Duodenal mucosa (tissue), 2 donors: ENCODE measurements around the gene MEX3A.
"Not testable (repeated sequence)": the region's sequence is repeated elsewhere in the genome, so short reads cannot be mapped to it uniquely, and the experiment has no call there.

Experiments used
- H3K27ac ChIP-seq: one replicate; pipeline ENCODE4 v1.7.0; 2013; ENCODE audit warnings: low read depth, low read length
- H3K27me3 ChIP-seq, 2 donors: one replicate each; pipeline ENCODE4 v1.7.0; 2013; ENCODE audit warnings: low read length in 2 of 2, control low read depth in 1 of 2; ENCODE audit not compliant: insufficient read depth in 2 of 2, control insufficient read depth in 1 of 2
- H3K36me3 ChIP-seq, 2 donors: one replicate each; pipeline ENCODE4 v1.7.0; 2013; ENCODE audit warnings: low read length in 2 of 2, control low read depth in 1 of 2; ENCODE audit not compliant: insufficient read depth in 2 of 2, control insufficient read depth in 1 of 2
- H3K4me1 ChIP-seq, 2 donors: one replicate each; pipeline ENCODE4 v1.7.0; 2013; ENCODE audit warnings: low read length in 2 of 2, control low read depth in 1 of 2; ENCODE audit not compliant: insufficient read depth in 2 of 2, control insufficient read depth in 1 of 2
- H3K4me3 ChIP-seq, 2 donors: one replicate each; pipeline ENCODE4 v1.7.0; 2013; ENCODE audit warnings: low read length in 2 of 2, low read depth in 1 of 2
- H3K9ac ChIP-seq, 2 donors: one replicate each; pipeline ENCODE4 v1.7.0; 2013; ENCODE audit warnings: low read length in 2 of 2, low read depth in 1 of 2
- H3K9me3 ChIP-seq, 2 donors: one replicate each; pipeline ENCODE4 v1.7.0; 2013; ENCODE audit warnings: low read length in 2 of 2, control low read depth in 1 of 2; ENCODE audit not compliant: control insufficient read depth in 1 of 2

Gene MEX3A

GRCh38 chr1:156124557-156125483 is 42.6 kb upstream of the MEX3A start:
- no peaks in the 10 kb centered on the region for H3K36me3 ChIP-seq
- H3K9ac ChIP-seq = peak overlapping the region; percentile 35 to 81
- peaks cover 90 to 98% of the 10 kb centered on the region in 2 donors for H3K4me1 ChIP-seq
- no peaks in the 10 kb centered on the region for H3K9me3 ChIP-seq
- no peaks in the 10 kb centered on the region for H3K27me3 ChIP-seq
- peak overlapping the region; percentile 77 for H3K27ac ChIP-seq
- peak overlapping the region in 1 of 2 donors; percentile 42 for H3K4me3 ChIP-seq

- peaks cover 83 to 96% of the 10 kb centered on the region in 2 donors for H3K4me1 ChIP-seq
These were observed 41.3 kb upstream of the MEX3A start for GRCh38 chr1:156123356-156124196.

DNA sequence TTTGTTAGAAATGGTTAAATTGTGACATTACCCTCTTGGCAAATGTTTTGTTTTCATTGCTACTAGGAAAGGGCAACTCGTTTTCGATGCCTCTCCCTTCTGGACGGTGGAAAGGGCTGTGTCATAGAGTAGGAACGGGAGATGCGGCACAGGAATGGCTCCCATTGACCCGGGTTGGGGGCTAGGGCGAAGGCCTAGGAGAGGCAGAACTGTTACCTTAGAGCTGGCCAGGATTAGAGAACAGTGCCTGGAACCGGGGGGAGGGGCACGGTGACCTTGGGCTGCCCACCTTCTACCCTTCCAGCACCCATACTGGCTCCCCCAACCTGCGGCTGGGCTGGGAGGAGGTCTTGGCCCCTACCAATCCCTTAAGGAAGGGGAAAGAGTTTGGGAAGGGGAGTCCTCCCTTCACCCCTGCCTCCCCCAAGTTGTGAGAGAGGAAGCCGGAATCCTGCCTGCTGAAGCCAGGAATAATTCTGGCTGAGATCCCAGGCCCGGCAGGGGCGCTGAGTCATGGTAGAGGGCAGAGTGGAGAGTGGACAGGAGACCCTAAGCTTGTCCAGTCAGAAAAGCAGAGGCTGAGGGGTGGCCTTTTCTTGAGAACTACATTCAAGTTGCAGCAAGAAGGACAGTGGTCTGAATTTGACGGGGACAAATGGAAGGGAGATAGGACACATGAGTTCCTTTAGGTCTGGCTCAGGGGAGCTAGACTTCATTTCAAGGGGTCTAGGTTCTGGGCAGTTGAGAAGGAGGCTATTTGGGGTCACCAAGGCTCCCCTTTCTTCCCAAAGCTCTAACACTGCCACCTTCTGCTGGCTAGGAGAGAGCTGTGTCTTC is 40.5 kb upstream of the MEX3A start:
- Histone ChIP-seq H3K9me3 (no peaks in the 10 kb centered on the region), H3K27me3 (no peaks in the 10 kb centered on the region), H3K4me3 (peak overlapping the region; percentile 34 to 55), H3K36me3 (no peaks in the 10 kb centered on the region), H3K4me1 (peaks cover 77 to 96% of the 10 kb centered on the region in 2 donors), H3K9ac (peak overlapping the region; percentile 56 to 81), H3K27ac (peak overlapping the region; percentile 93)

More at GRCh38 chr1:156123356-156124196, 41.3 kb upstream of the MEX3A start:
- Histone ChIP-seq H3K27ac (peak overlapping the region; percentile 93), H3K9me3 (no peaks in the 10 kb centered on the region), H3K4me3 (peak overlapping the region; percentile 37 to 55), H3K27me3 (no peaks in the 10 kb centered on the region), H3K36me3 (no peaks in the 10 kb centered on the region), H3K9ac (peak overlapping the region; percentile 56 to 81)

- H3K4me3 ChIP-seq = peak overlapping the region; percentile 34 to 55
- H3K4me1 ChIP-seq = peaks cover 74 to 97% of the 10 kb centered on the region in 2 donors
- H3K9me3 ChIP-seq = no peaks in the 10 kb centered on the region
- no peaks in the 10 kb centered on the region for H3K36me3 ChIP-seq
- H3K9ac ChIP-seq = peak overlapping the region; percentile 56 to 81
- no peaks in the 10 kb centered on the region for H3K27me3 ChIP-seq
- peak overlapping the region; percentile 93 for H3K27ac ChIP-seq
These were observed 39.8 kb upstream of the MEX3A start for GRCh38 chr1:156122086-156122485.

DNA sequence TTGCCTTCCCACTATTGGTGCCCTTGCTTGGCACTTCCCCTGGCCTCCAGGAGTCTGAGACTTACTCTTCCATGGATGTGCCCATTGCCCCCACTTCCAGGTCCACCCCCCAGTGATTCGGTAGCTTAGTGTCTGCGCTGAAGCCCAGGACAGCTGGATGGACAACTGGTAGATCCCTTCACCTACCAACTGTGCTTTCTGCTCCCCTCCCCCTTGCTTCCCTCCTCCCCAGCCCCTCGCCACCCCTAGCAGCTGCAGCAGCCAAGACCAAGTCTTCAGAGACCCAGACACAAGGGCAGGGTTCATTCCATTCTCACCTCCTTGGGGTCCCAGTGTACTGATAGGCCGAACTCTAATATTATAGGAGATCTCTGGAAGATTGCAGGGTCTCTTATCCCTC is 39.2 kb upstream of the MEX3A start:
- Histone ChIP-seq H3K27ac (peak overlapping the region; percentile 38), H3K36me3 (no peaks in the 10 kb centered on the region), H3K4me1 (peaks cover 67 to 91% of the 10 kb centered on the region in 2 donors), H3K9me3 (no peaks in the 10 kb centered on the region), H3K4me3 (peak overlapping the region; percentile 36 to 43), H3K9ac (peak overlapping the region; percentile 25 to 45), H3K27me3 (no peaks in the 10 kb centered on the region)

GRCh38 chr1:156121005-156121404 is 38.7 kb upstream of the MEX3A start:
- not testable (repeated sequence) for H3K9me3 ChIP-seq, H3K27me3 ChIP-seq, H3K36me3 ChIP-seq, H3K4me3 ChIP-seq, H3K27ac ChIP-seq
- Histone ChIP-seq H3K9ac (peak overlapping the region; percentile 25 to 45), H3K4me1 (peaks cover 63 to 87% of the 10 kb centered on the region in 2 donors)

GRCh38 chr1:156120318-156120717 is 38.1 kb upstream of the MEX3A start:
- Histone ChIP-seq H3K27me3 (no peaks in the 10 kb centered on the region), H3K4me3 (peak overlapping the region; percentile 9 to 50), H3K36me3 (no peaks in the 10 kb centered on the region), H3K9ac (peak overlapping the region in 1 of 2 donors; percentile 63), H3K27ac (no peak overlapping the region), H3K9me3 (no peaks in the 10 kb centered on the region), H3K4me1 (peaks cover 61 to 87% of the 10 kb centered on the region in 2 donors)

DNA sequence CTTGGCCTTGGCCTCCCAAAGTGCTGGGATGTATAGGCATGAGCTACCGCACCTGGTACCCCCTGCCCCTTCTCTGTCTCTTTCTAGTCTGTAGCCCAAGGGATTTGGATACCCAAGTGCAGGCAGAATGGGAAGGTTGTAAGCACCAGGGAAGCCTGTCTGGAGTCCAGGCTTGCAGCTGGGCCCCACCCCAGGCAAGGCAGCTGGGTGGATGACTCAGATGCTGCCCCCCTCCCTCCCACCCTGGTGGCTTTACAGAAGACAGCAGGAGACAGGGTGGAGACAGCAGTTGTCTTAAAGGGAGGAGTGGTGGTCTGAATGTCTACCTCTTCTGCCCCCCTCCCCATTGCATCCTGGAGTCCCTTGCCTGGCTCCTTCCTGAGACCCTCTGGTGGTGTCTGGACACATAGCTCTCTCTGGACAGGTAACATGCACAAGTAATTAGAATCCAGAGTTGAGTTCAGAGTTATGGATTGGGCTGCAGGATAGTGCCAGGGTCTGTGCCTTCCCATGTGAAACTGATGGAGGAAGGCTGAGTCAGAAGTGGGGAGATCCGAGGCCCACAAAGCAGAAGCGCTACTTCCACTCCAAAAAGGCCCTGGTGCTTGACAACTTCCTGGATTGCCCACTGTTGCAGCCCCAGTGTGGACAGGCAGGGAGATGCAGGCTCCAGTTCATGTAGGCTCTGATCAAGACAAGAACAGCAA is 37.4 kb upstream of the MEX3A start:
- no peaks in the 10 kb centered on the region for H3K9me3 ChIP-seq
- peak overlapping the region; percentile 9 to 50 for H3K4me3 ChIP-seq
- peak overlapping the region; percentile 39 for H3K27ac ChIP-seq
- H3K4me1 ChIP-seq = peaks cover 54 to 80% of the 10 kb centered on the region in 2 donors
- peak overlapping the region in 1 of 2 donors; percentile 63 for H3K9ac ChIP-seq
- H3K27me3 ChIP-seq = no peaks in the 10 kb centered on the region
- no peaks in the 10 kb centered on the region for H3K36me3 ChIP-seq
